HUDEP-2 (cell line): ENCODE results near the gene TARBP2.
"Not testable (repeated sequence)": the region's sequence is repeated elsewhere in the genome, so short reads cannot be mapped to it uniquely, and the experiment has no call there.

Source experiments
- DNase-seq, 76 experiments: peaks; one replicate each; lab custom pipeline; 2025; ENCODE audit not compliant: unreplicated experiment in 76 of 76; lab: John Stamatoyannopoulos, UW

TARBP2 gene

GRCh38 chr12:53474077-53474476, 27.0 kb upstream of the TARBP2 start:
- no peak for DNase-seq

- DNase-seq: no peak
Observed at GRCh38 chr12:53474819-53475218, 26.3 kb upstream of the TARBP2 start.

- DNase-seq: peak in 4 of 76 experiments; percentile 16 to 23 (median 21)
Observed at GRCh38 chr12:53476769-53477209, 24.3 kb upstream of the TARBP2 start.

GRCh38 chr12:53478865-53479264, 22.2 kb upstream of the TARBP2 start:
- DNase-seq: no peak

GRCh38 chr12:53479331-53479730, 21.8 kb upstream of the TARBP2 start:
- DNase-seq: no peak

- no peak for DNase-seq
Observed at GRCh38 chr12:53480491-53481442, 20.3 kb upstream of the TARBP2 start.

- DNase-seq: not testable (repeated sequence)
Observed at GRCh38 chr12:53481458-53481857, 19.6 kb upstream of the TARBP2 start.

- peak in 4 of 76 experiments; percentile 11 to 30 (median 22) for DNase-seq
Observed at GRCh38 chr12:53481939-53482586, 19.0 kb upstream of the TARBP2 start.

GRCh38 chr12:53482626-53483168, 18.4 kb upstream of the TARBP2 start:
- DNase-seq: peak in 1 of 76 experiments; percentile 5

GRCh38 chr12:53483225-53483978, 17.7 kb upstream of the TARBP2 start:
- DNase-seq: no peak

- DNase-seq: no peak
Observed at GRCh38 chr12:53483979-53484377, 17.1 kb upstream of the TARBP2 start.

- no peak for DNase-seq
Observed at GRCh38 chr12:53484686-53485575, 16.2 kb upstream of the TARBP2 start.

GRCh38 chr12:53485955-53486735, 14.9 kb upstream of the TARBP2 start:
- no peak for DNase-seq

GRCh38 chr12:53486736-53487487, 14.2 kb upstream of the TARBP2 start:
- no peak for DNase-seq

GRCh38 chr12:53489242-53489864, 11.7 kb upstream of the TARBP2 start:
- DNase-seq: no peak

GRCh38 chr12:53492188-53492587, 8.9 kb upstream of the TARBP2 start:
- DNase-seq: no peak

GRCh38 chr12:53492830-53493609, 8.1 kb upstream of the TARBP2 start:
- peak in 73 of 76 experiments; percentile 27 to 87 (median 74) for DNase-seq
